Measurements from ENCODE around the gene UTP14C. TPM values are rescaled to one million over a fixed set of nuclear protein-coding genes. Genes with fewer than 3 reads are reported as not detected.

Gene UTP14C
- total and polyA plus RNA-seq, 2 donors from 2014 or later: 8.8 to 20.3 TPM

- intact Hi-C loops (cut with DNase I): no loop called here
- no peak for FAIRE-seq
These were observed 8.5 kb downstream of the UTP14C start for GRCh38 chr13:52033039-52033438.

GRCh38 chr13:52034616-52035226 is 10.2 kb downstream of the UTP14C start:
- no peaks in the 10 kb centered on the region for H3K4me1 ChIP-seq (ENCODE audit: control insufficient read depth in 2 of 3, insufficient read depth in 2 of 3, low read depth in 1 of 3, low read length in 3 of 3)
- no peak overlapping the region for H3K9ac ChIP-seq (ENCODE audit: low read length in 3 of 3)
- no peak overlapping the region for H3K4me3 ChIP-seq (ENCODE audit: low read length in 3 of 3)
- H3K27ac ChIP-seq (ENCODE audit: low read depth in 2 of 2, low read length in 2 of 2): no peak overlapping the region
- DNase-seq (peak in 1 of 5 donors; percentile 44), FAIRE-seq (no peak)
- intact Hi-C loops (cut with DNase I): no loop called here
- no peaks in the 10 kb centered on the region for H3K27me3 ChIP-seq (ENCODE audit: control insufficient read depth, insufficient read depth, low read length)
- no peak for TF ChIP-seq CTCF (IDR thresholded peaks at IDR 0.05; ENCODE audit: borderline replicate concordance, extremely low read depth, insufficient read depth)
- H3K9me3 ChIP-seq (ENCODE audit: control insufficient read depth in 2 of 3, insufficient read depth in 1 of 3, low read length in 3 of 3): no peaks in the 10 kb centered on the region
- H3K36me3 ChIP-seq (ENCODE audit: control insufficient read depth in 2 of 3, insufficient read depth in 3 of 3, low read length in 3 of 3): no peaks in the 10 kb centered on the region

More at GRCh38 chr13:52033039-52033438, 8.5 kb downstream of the UTP14C start:
- Histone ChIP-seq H3K27ac (ENCODE audit: low read depth in 2 of 2, low read length in 2 of 2) (no peak overlapping the region), H3K4me1 (ENCODE audit: control insufficient read depth in 2 of 3, insufficient read depth in 2 of 3, low read depth in 1 of 3, low read length in 3 of 3) (no peaks in the 10 kb centered on the region), H3K27me3 (ENCODE audit: control insufficient read depth, insufficient read depth, low read length) (no peaks in the 10 kb centered on the region), H3K4me3 (ENCODE audit: low read length in 3 of 3) (no peak overlapping the region), H3K9ac (ENCODE audit: low read length in 3 of 3) (no peak overlapping the region), H3K9me3 (ENCODE audit: control insufficient read depth in 2 of 3, insufficient read depth in 1 of 3, low read length in 3 of 3) (no peaks in the 10 kb centered on the region), H3K36me3 (ENCODE audit: control insufficient read depth in 2 of 3, insufficient read depth in 3 of 3, low read length in 3 of 3) (peaks cover 0 to 4% (median 3%) of the 10 kb centered on the region in 3 donors)
- DNase-seq: no peak
- no peak for TF ChIP-seq CTCF (IDR thresholded peaks at IDR 0.05; ENCODE audit: borderline replicate concordance, extremely low read depth, insufficient read depth)

DNA sequence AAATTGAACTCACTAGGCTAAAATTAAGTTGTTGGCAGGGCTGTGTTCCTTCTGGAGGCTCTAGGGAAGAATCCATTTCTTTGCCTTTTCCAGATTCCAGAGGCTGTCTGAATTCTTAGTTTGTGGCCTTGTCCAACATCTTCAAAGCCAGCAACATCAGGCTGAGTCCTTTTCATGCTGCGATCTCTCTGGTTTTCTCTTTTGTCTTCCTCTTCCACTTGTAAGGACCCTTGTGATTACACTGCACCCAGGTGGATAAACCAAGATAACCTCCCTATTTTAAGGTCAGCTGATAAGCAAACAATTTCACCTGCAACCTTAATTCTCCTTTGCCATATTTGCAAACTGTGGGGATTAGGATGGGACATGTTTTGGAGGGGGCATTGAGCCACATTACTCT is 11.5 kb downstream of the UTP14C start:
- intact Hi-C loops (cut with DNase I): no loop called here
- FAIRE-seq (no peak), DNase-seq (no peak)
- H3K36me3 ChIP-seq (ENCODE audit: control insufficient read depth in 2 of 3, insufficient read depth in 3 of 3, low read length in 3 of 3): no peaks in the 10 kb centered on the region
- no peak overlapping the region for H3K9ac ChIP-seq (ENCODE audit: low read length in 3 of 3)
- no peak overlapping the region for H3K27ac ChIP-seq (ENCODE audit: low read depth in 2 of 2, low read length in 2 of 2)
- H3K4me3 ChIP-seq (ENCODE audit: low read length in 3 of 3): no peak overlapping the region
- no peaks in the 10 kb centered on the region for H3K4me1 ChIP-seq (ENCODE audit: control insufficient read depth in 2 of 3, insufficient read depth in 2 of 3, low read depth in 1 of 3, low read length in 3 of 3)
- H3K27me3 ChIP-seq (ENCODE audit: control insufficient read depth, insufficient read depth, low read length): no peaks in the 10 kb centered on the region
- TF ChIP-seq CTCF (IDR thresholded peaks at IDR 0.05; ENCODE audit: borderline replicate concordance, extremely low read depth, insufficient read depth): no peak
- H3K9me3 ChIP-seq (ENCODE audit: control insufficient read depth in 2 of 3, insufficient read depth in 1 of 3, low read length in 3 of 3): no peaks in the 10 kb centered on the region

DNA sequence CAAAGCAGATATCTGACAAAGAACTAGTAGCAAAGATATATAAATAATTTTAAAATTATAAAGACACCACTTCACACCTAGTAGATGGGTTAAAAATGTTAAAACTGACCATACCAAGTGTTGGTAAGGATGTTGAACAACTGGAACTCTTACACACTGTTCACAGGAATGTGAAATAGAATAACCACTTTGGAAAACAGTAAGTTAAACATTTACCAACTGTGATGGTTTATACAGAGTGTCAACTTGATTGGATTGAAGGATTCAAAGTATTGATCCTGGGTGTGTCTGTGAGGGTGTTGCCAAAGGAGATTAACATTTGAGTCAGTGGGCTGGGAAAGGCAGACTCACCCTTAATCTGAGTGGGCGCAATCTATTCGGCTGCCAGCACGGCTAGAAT is 19.2 kb downstream of the UTP14C start:
- Histone ChIP-seq H3K27me3 (ENCODE audit: control insufficient read depth, insufficient read depth, low read length) (no peaks in the 10 kb centered on the region), H3K9ac (ENCODE audit: low read length in 3 of 3) (no peak overlapping the region), H3K27ac (ENCODE audit: low read depth in 2 of 2, low read length in 2 of 2) (no peak overlapping the region), H3K4me1 (ENCODE audit: control insufficient read depth in 2 of 3, insufficient read depth in 2 of 3, low read depth in 1 of 3, low read length in 3 of 3) (no peaks in the 10 kb centered on the region), H3K36me3 (ENCODE audit: control insufficient read depth in 2 of 3, insufficient read depth in 3 of 3, low read length in 3 of 3) (no peaks in the 10 kb centered on the region), H3K9me3 (ENCODE audit: control insufficient read depth in 2 of 3, insufficient read depth in 1 of 3, low read length in 3 of 3) (no peaks in the 10 kb centered on the region), H3K4me3 (ENCODE audit: low read length in 3 of 3) (no peak overlapping the region)
- no peak for DNase-seq
- intact Hi-C loops (cut with DNase I): no loop called here
- TF ChIP-seq CTCF (IDR thresholded peaks at IDR 0.05; ENCODE audit: borderline replicate concordance, extremely low read depth, insufficient read depth): no peak
- peak; percentile 27 for FAIRE-seq

Data from kidney (tissue), 14 donors.